Calu3 (cell line): ENCODE data around the gene PTF1A. TPM values are rescaled to one million over a fixed set of nuclear protein-coding genes. Genes with fewer than 3 reads are reported as not detected.

ENCODE experiments used
- BruUV-seq: library from RNA; stranded (reverse); fragments of 400-500 nt; replicated peaks from 2 replicates; lab custom pipeline; 2021; lab: Mats Ljungman, UMichigan
- CTCF ChIA-PET: fragments of 300-600 bp; sonication (Branson Sonifier 250); formaldehyde crosslinking; loops from one replicate; lab custom pipeline; 2022; ENCODE audit warnings: antibody characterized with exemption; lab: Charles Lee
- DNase-seq: peaks from one replicate; pipeline ENCODE4 v3.0.0; 2022
- H3K27ac Mint-ChIP-seq: one replicate; pipeline ENCODE4 v1.8.0; 2022; ENCODE audit warnings: mixed read lengths; ENCODE audit not compliant: unreplicated experiment
- H3K27me3 Mint-ChIP-seq: one replicate; pipeline ENCODE4 v1.8.0; 2022; ENCODE audit warnings: mixed read lengths; ENCODE audit not compliant: unreplicated experiment
- H3K36me3 Mint-ChIP-seq: one replicate; pipeline ENCODE4 v1.8.0; 2022; ENCODE audit warnings: mild to moderate bottlenecking, moderate library complexity, mixed read lengths; ENCODE audit not compliant: insufficient read depth, unreplicated experiment
- H3K4me1 Mint-ChIP-seq: one replicate; pipeline ENCODE4 v1.8.0; 2022; ENCODE audit warnings: mild to moderate bottlenecking, low read depth, mixed read lengths; ENCODE audit not compliant: unreplicated experiment
- H3K4me3 Mint-ChIP-seq: one replicate; pipeline ENCODE4 v1.8.0; 2022; ENCODE audit warnings: mild to moderate bottlenecking, low read depth, moderate library complexity, mixed read lengths; ENCODE audit not compliant: unreplicated experiment
- H3K9me3 Mint-ChIP-seq: one replicate; pipeline ENCODE4 v1.8.0; 2022; ENCODE audit warnings: low read depth, mixed read lengths; ENCODE audit not compliant: unreplicated experiment
- CTCF ChIP-seq: fragments of 200-600 bp; IDR thresholded peaks from one replicate; pipeline ENCODE4 v1.8.0; 2022; ENCODE audit warnings: antibody characterized with exemption; ENCODE audit not compliant: unreplicated experiment
- intact Hi-C: fragments of 100-400 bp; cut with micrococcal nuclease; formaldehyde crosslinking; loops from one replicate; pipeline ENCODE4 v1.10.0; 2022; ENCODE audit not compliant: unreplicated experiment
- total RNA-seq: library from RNA; stranded (reverse); gene quantifications from 2 replicates; pipeline ENCODE4 v1.2.3, GENCODE V29; 2022

PTF1A gene
- total RNA-seq, 1 experiment from 2014 or later, result not detected

GRCh38 chr10:23193435-23194074 lies 1.4 kb downstream of the PTF1A start:
- no peak overlapping the region for H3K27ac Mint-ChIP-seq
- CTCF ChIA-PET, result interaction anchor here (0.7 kb wide), 1 partner anchor 263 kb away, joined by 5 read pairs; no protein-coding TSS in a partner anchor
- no peak overlapping the region for H3K4me3 Mint-ChIP-seq
- TF ChIP-seq CTCF, result no peak
- BruUV-seq, result no TSS peak
- H3K4me1 Mint-ChIP-seq, result no peaks in the 10 kb centered on the region
- no peaks in the 10 kb centered on the region for H3K36me3 Mint-ChIP-seq
- no peaks in the 10 kb centered on the region for H3K9me3 Mint-ChIP-seq
- peaks cover 63% of the 10 kb centered on the region for H3K27me3 Mint-ChIP-seq
- no peak for DNase-seq
- intact Hi-C loops, result no loop called here

- Mint-ChIP-seq H3K9me3 (no peaks in the 10 kb centered on the region), H3K27ac (no peak overlapping the region), H3K4me1 (no peaks in the 10 kb centered on the region), H3K27me3 (peaks cover 73% of the 10 kb centered on the region), H3K36me3 (no peaks in the 10 kb centered on the region), H3K4me3 (no peak overlapping the region)
- BruUV-seq, result no TSS peak
- TF ChIP-seq CTCF, result no peak
- DNase-seq, result no peak
- CTCF ChIA-PET, result no interaction called here
- intact Hi-C loops, result no loop called here
Observed at GRCh38 chr10:23194471-23194965, 2.4 kb downstream of the PTF1A start.

- H3K27me3 Mint-ChIP-seq, result peaks cover 73% of the 10 kb centered on the region
- H3K4me3 Mint-ChIP-seq, result no peak overlapping the region
- no peak for TF ChIP-seq CTCF
- DNase-seq, result no peak
- CTCF ChIA-PET, result no interaction called here
- no peaks in the 10 kb centered on the region for H3K36me3 Mint-ChIP-seq
- no peak overlapping the region for H3K27ac Mint-ChIP-seq
- H3K9me3 Mint-ChIP-seq, result no peaks in the 10 kb centered on the region
- H3K4me1 Mint-ChIP-seq, result no peaks in the 10 kb centered on the region
- intact Hi-C loops, result no loop called here
- no TSS peak for BruUV-seq
Observed at GRCh38 chr10:23194966-23195845, 3.1 kb downstream of the PTF1A start.

GRCh38 chr10:23195846-23196600 lies 3.9 kb downstream of the PTF1A start:
- H3K4me1 Mint-ChIP-seq, result no peaks in the 10 kb centered on the region
- no peaks in the 10 kb centered on the region for H3K9me3 Mint-ChIP-seq
- BruUV-seq, result no TSS peak
- DNase-seq, result no peak
- no peak overlapping the region for H3K4me3 Mint-ChIP-seq
- TF ChIP-seq CTCF, result no peak
- intact Hi-C loops, result no loop called here
- no peaks in the 10 kb centered on the region for H3K36me3 Mint-ChIP-seq
- no peak overlapping the region for H3K27ac Mint-ChIP-seq
- CTCF ChIA-PET, result no interaction called here
- H3K27me3 Mint-ChIP-seq, result peaks cover 73% of the 10 kb centered on the region
